Endothelial cell of umbilical vein (primary cell): ENCODE measurements around the gene HTR3C. TPM values are rescaled to one million over a fixed set of nuclear protein-coding genes. Genes with fewer than 3 reads are reported as not detected.

Experiments used
- BruUV-seq: library from RNA; stranded (reverse); fragments of 400-500 nt; replicated peaks from 2 replicates; lab custom pipeline; 2021; lab: Mats Ljungman, UMichigan
- CTCF ChIA-PET: fragments of 300-600, 350-600 bp; sonication (Branson Sonifier 250); formaldehyde crosslinking; loops from one replicate; lab custom pipeline; 2021; ENCODE audit warnings: antibody characterized with exemption, inconsistent platforms; lab: Charles Lee
- POLR2A ChIA-PET: fragments of 300-600, 350-600 bp; sonication (Branson Sonifier 250); formaldehyde crosslinking; loops from one replicate; lab custom pipeline; 2021; ENCODE audit warnings: antibody characterized with exemption, inconsistent platforms; lab: Charles Lee
- DNase-seq: peaks from one replicate; pipeline ENCODE4 v3.0.0-alpha.2; 2011; ENCODE audit warnings: low read depth, low spot score
- FAIRE-seq: peaks from 2 replicates; lab custom pipeline; 2011; peaks lifted over from hg19 to GRCh38; lab: Jason Lieb, UNC
- H2AFZ ChIP-seq: 2 replicates; pipeline ENCODE4 v1.6.0; 2012; ENCODE audit warnings: low read depth, low read length, control low read depth, inconsistent platforms
- H3K27ac ChIP-seq: 2 replicates; pipeline ENCODE4 v1.5.1; 2011; ENCODE audit warnings: low read depth, mild to moderate bottlenecking, control low read depth, low read length, moderate library complexity; ENCODE audit not compliant: insufficient read depth
- H3K27me3 ChIP-seq, 2 experiments: 2 replicates each; pipeline versions ENCODE4 v1.6.0 to v1.6.1; 2011; ENCODE audit warnings: low read length in 2 of 2, mixed read lengths in 1 of 2; ENCODE audit not compliant: control insufficient read depth in 2 of 2, insufficient read depth in 2 of 2
- H3K36me3 ChIP-seq, 2 experiments: 2 replicates in 1 of 2; 3 replicates in 1 of 2; pipeline ENCODE4 v1.5.1; 2011; ENCODE audit warnings: low read length in 2 of 2, mild to moderate bottlenecking in 1 of 2, moderate library complexity in 1 of 2; ENCODE audit not compliant: control insufficient read depth in 2 of 2, insufficient read depth in 2 of 2; ENCODE audit errors: extremely low read depth in 1 of 2
- H3K4me1 ChIP-seq: 3 replicates; pipeline ENCODE4 v1.5.1; 2011; ENCODE audit warnings: mild to moderate bottlenecking, low read length; ENCODE audit not compliant: control insufficient read depth, insufficient read depth; ENCODE audit errors: extremely low read depth
- H3K4me2 ChIP-seq: 2 replicates; pipeline ENCODE4 v1.6.1; 2011; ENCODE audit warnings: low read length, control low read depth, mixed read lengths; ENCODE audit not compliant: insufficient read depth
- H3K4me3 ChIP-seq, 3 experiments: fragments of 200-600 bp in 1 of 3; sonication (generic), shearing (Covaris generic) in 1 of 3; replicated peaks in 1 of 3; 2 replicates each; pipeline ENCODE4 v1.5.1; 2011 to 2016; ENCODE audit warnings: control low read depth in 3 of 3, low read length in 3 of 3, mild to moderate bottlenecking in 2 of 3, inconsistent platforms in 1 of 3, low read depth in 1 of 3, moderate library complexity in 1 of 3; ENCODE audit not compliant: insufficient read depth in 1 of 3
- H3K79me2 ChIP-seq: 2 replicates; pipeline ENCODE4 v1.6.0; 2012; ENCODE audit warnings: low read length, inconsistent platforms; ENCODE audit not compliant: control insufficient read depth, insufficient read depth
- H3K9ac ChIP-seq: replicated peaks from 2 replicates; pipeline ENCODE3; 2011; ENCODE audit warnings: low read length, control low read depth; ENCODE audit not compliant: insufficient read depth; ENCODE audit errors: extremely low read depth
- H3K9me1 ChIP-seq: replicated peaks from 3 replicates; pipeline ENCODE4 v1.6.0; 2011; ENCODE audit warnings: mild to moderate bottlenecking, low read length; ENCODE audit not compliant: control insufficient read depth, insufficient read depth; ENCODE audit errors: extremely low read depth
- H3K9me3 ChIP-seq: replicated peaks from 2 replicates; pipeline ENCODE4 v1.5.1; 2012; ENCODE audit warnings: low read length, inconsistent platforms; ENCODE audit not compliant: control insufficient read depth, insufficient read depth
- H4K20me1 ChIP-seq: replicated peaks from 2 replicates; pipeline ENCODE3; 2011; ENCODE audit warnings: mild to moderate bottlenecking, low read length; ENCODE audit not compliant: control insufficient read depth, insufficient read depth; ENCODE audit errors: extremely low read depth
- CTCF ChIP-seq, 2 donors: IDR thresholded peaks; 1 replicate in 1 of 2; 2 replicates in 1 of 2; pipeline ENCODE4 v1.5.1; 2011; ENCODE audit warnings: low read length in 2 of 2, mild to moderate bottlenecking in 2 of 2, moderate library complexity in 2 of 2, control low read depth in 1 of 2, inconsistent platforms in 1 of 2, low read depth in 1 of 2; ENCODE audit not compliant: insufficient read depth in 1 of 2; ENCODE audit errors: extremely low read depth in 1 of 2
- EZH2 ChIP-seq: IDR thresholded peaks from 2 replicates; pipeline ENCODE4 v1.6.1; 2012; ENCODE audit warnings: borderline replicate concordance, low read depth, mild to moderate bottlenecking, moderate library complexity, low read length, inconsistent platforms; ENCODE audit not compliant: severe bottlenecking
- FOS ChIP-seq: IDR thresholded peaks from 2 replicates; pipeline ENCODE4 v1.6.1; 2011; ENCODE audit warnings: mild to moderate bottlenecking, low read length, moderate library complexity, borderline replicate concordance; ENCODE audit not compliant: insufficient read depth
- GATA2 ChIP-seq: IDR thresholded peaks from 2 replicates; pipeline ENCODE4 v1.7.0; 2011; ENCODE audit warnings: low read depth, mild to moderate bottlenecking, moderate library complexity, mixed read lengths, low read length; ENCODE audit not compliant: insufficient read length, insufficient read depth
- JUN ChIP-seq: IDR thresholded peaks from 2 replicates; pipeline ENCODE4 v1.6.1; 2011; ENCODE audit warnings: borderline replicate concordance, low read depth; ENCODE audit not compliant: insufficient read length, insufficient read depth
- MAX ChIP-seq: IDR thresholded peaks from 2 replicates; pipeline ENCODE4 v1.6.1; 2011; ENCODE audit not compliant: insufficient read depth, insufficient read length
- MYC ChIP-seq: IDR thresholded peaks from one replicate; pipeline ENCODE4 v1.6.1; 2011; ENCODE audit warnings: mild to moderate bottlenecking, low read depth, low read length
- POLR2A ChIP-seq: IDR thresholded peaks from 2 replicates; pipeline ENCODE4 v1.6.1; 2012; ENCODE audit warnings: low read depth, mild to moderate bottlenecking, control low read depth, low read length
- POLR2AphosphoS5 ChIP-seq: IDR thresholded peaks from 2 replicates; pipeline ENCODE4 v1.6.1; 2012; ENCODE audit warnings: low read depth, mild to moderate bottlenecking, control low read depth, low read length, moderate library complexity; ENCODE audit not compliant: insufficient read depth
- dilution Hi-C: fragments of 300-500 bp; cut with MboI; formaldehyde crosslinking; loops from one replicate; pipeline ENCODE4 v1.15.0; 2019; ENCODE audit warnings: low sequenced_read_pairs; ENCODE audit not compliant: extremely low pct_ligation_motif_present
- intact Hi-C: fragments of 100-400 bp; cut with micrococcal nuclease; formaldehyde crosslinking; loops from one replicate; pipeline ENCODE4 v1.10.0; 2022
- polyA plus RNA-seq, 4 experiments: library from polyadenylated mRNA; depleted of rRNA in 3 of 4; stranded (reverse) in 3 of 4; unstranded in 1 of 4; fragments of >200 nt; gene quantifications; 2 replicates each; pipeline versions ENCODE4 v1.2.1 to v1.2.3, GENCODE V29; 2011 to 2012; ENCODE audit warnings: missing spikeins in 1 of 4
- total RNA-seq: library from RNA; stranded (reverse); gene quantifications from 2 replicates; pipeline ENCODE4 v1.2.3, GENCODE V29; 2021

HTR3C gene
- total and polyA plus RNA-seq, 2 donors (not counting 3 experiments of a cell fraction or from before 2014, with no cell fraction given) = not detected

- Histone ChIP-seq H4K20me1 (no peaks in the 10 kb centered on the region), H3K27ac (no peak overlapping the region), H3K79me2 (peaks cover 2% of the 10 kb centered on the region), H3K9me1 (no peaks in the 10 kb centered on the region), H3K27me3 (peaks cover 5 to 7% of the 10 kb centered on the region in 2 experiments), H3K36me3 (no peaks in the 10 kb centered on the region), H2AFZ (peak overlapping the region; percentile 87), H3K9ac (peak overlapping the region; percentile 25), H3K4me2 (peak overlapping the region; percentile 19), H3K9me3 (no peaks in the 10 kb centered on the region), H3K4me3 (peak overlapping the region in 2 of 3 experiments; percentile 48 to 59), H3K4me1 (peaks cover 7% of the 10 kb centered on the region)
- FAIRE-seq = no peak
- DNase-seq = no peak
- POLR2A ChIA-PET = interaction anchor here (0.6 kb wide), 1 partner anchor 12 kb away, joined by 3 read pairs; no protein-coding TSS in a partner anchor
- dilution Hi-C loops = no loop called here
- intact Hi-C loops = loop anchor here (2.0 to 5.0 kb wide), 2 partner anchors 166 to 224 kb away; no protein-coding TSS in a partner anchor
- no TSS peak for BruUV-seq
- CTCF ChIA-PET = interaction anchor here (0.6 to 4.5 kb wide), 15 partner anchors 11 to 134 kb away, joined by 3 to 31 read pairs (median 4); partner anchors contain the start of gene PARL
- TF ChIP-seq JUN (no peak), MAX (no peak), POLR2AphosphoS5 (no peak), POLR2A (no peak), CTCF (IDR thresholded peaks at IDR 0.05; ENCODE audit: extremely low read depth in 1 of 2, insufficient read depth in 1 of 2, low read depth in 1 of 2, low read length in 2 of 2) (no peak), EZH2 (no peak), FOS (no peak), GATA2 (no peak), MYC (no peak)
Observed at GRCh38 chr3:184018424-184018973, 34.3 kb upstream of the HTR3C start.
